Adipose tissue (tissue), 3 donors: ENCODE results near the gene CSTA. TPM values are rescaled to one million over a fixed set of nuclear protein-coding genes. Genes with fewer than 3 reads are reported as not detected.

ENCODE experiments used
- H3K27ac ChIP-seq: one replicate; pipeline ENCODE4 v1.5.1; 2013; ENCODE audit warnings: low read depth, low read length
- WGBS, 3 donors: extraction: QIAGEN DNeasy Blood & Tissue Kit; methylation state at CpG; one replicate each; pipeline ENCODE4 v1.1.7; 2013; 5-methylcytosine and 5-hydroxymethylcytosine counted together
- polyA plus RNA-seq, 3 donors: library from polyadenylated mRNA; stranded (reverse); fragments of 200-250 nt; gene quantifications; one replicate each; pipeline ENCODE4 v1.2.3, GENCODE V29; 2013
- donor health status: healthy with polysubstance abuse.
- donor health status: Bipolar disorder and iron deficiency.
- donor health status: healthy.

CSTA gene
- polyA plus RNA-seq: 10 to 100 TPM in 2 of 3 donors, 1 to 10 TPM in 1; 2.3 to 36.9 (median 23.6) TPM

- H3K27ac ChIP-seq: no peak within 1 kb of the TSS
- WGBS, 3 donors: 37 to 72% (median 38%) methylated on average over 6 of the region's 6 CpGs
Measured at GRCh38 chr3:122324871-122325323, at the start of gene CSTA. Gene CSTA (plus strand): TSS chr3:122325248. CDS start chr3:122325293, 45 bp downstream.

GRCh38 chr3:122281891-122282290 is 43.2 kb upstream of the CSTA start:
- no peak overlapping the region for H3K27ac ChIP-seq
- 71 to 78% (median 75%) methylated on average over 3 of the region's 3 CpGs for WGBS, 3 donors

- no peak overlapping the region for H3K27ac ChIP-seq
- 84 to 92% (median 89%) methylated on average over 22 of the region's 22 CpGs for WGBS, 3 donors
Measured at GRCh38 chr3:122283796-122284445, 41.1 kb upstream of the CSTA start.

- H3K27ac ChIP-seq: no peak overlapping the region
- WGBS, 3 donors: 92 to 94% (median 93%) methylated on average over 20 of the region's 20 CpGs
Measured at GRCh38 chr3:122284486-122284885, 40.6 kb upstream of the CSTA start.

- no peak overlapping the region for H3K27ac ChIP-seq
- WGBS, 3 donors: 16 to 42% (median 42%) methylated on average over 6 of the region's 6 CpGs
Measured at GRCh38 chr3:122294359-122294758, 30.7 kb upstream of the CSTA start.

- no peak overlapping the region for H3K27ac ChIP-seq
- WGBS, 3 donors: 26 to 70% (median 32%) methylated on average over 5 of the region's 5 CpGs
Measured at GRCh38 chr3:122295266-122296062, 29.6 kb upstream of the CSTA start.

GRCh38 chr3:122298239-122298638 is 26.8 kb upstream of the CSTA start:
- 54 to 71% (median 56%) methylated on average over 2 of the region's 2 CpGs for WGBS, 3 donors
- no peak overlapping the region for H3K27ac ChIP-seq

GRCh38 chr3:122299215-122299614 is 25.8 kb upstream of the CSTA start:
- H3K27ac ChIP-seq: no peak overlapping the region

GRCh38 chr3:122299872-122300460 is 25.1 kb upstream of the CSTA start:
- WGBS, 3 donors: 86 to 88% (median 86%) methylated on average over 12 of the region's 12 CpGs
- no peak overlapping the region for H3K27ac ChIP-seq

- H3K27ac ChIP-seq: no peak overlapping the region
Measured at GRCh38 chr3:122301063-122301462, 24.0 kb upstream of the CSTA start.

- no peak overlapping the region for H3K27ac ChIP-seq
- WGBS, 3 donors: 20 to 45% (median 34%) methylated on average over 3 of the region's 3 CpGs
Measured at GRCh38 chr3:122305818-122306621, 19.0 kb upstream of the CSTA start.

- no peak overlapping the region for H3K27ac ChIP-seq
- 51 to 54% (median 51%) methylated on average over 2 of the region's 2 CpGs for WGBS, 3 donors
Measured at GRCh38 chr3:122306622-122306953, 18.5 kb upstream of the CSTA start.

- H3K27ac ChIP-seq: no peak overlapping the region
- WGBS, 3 donors: 75 to 79% (median 77%) methylated on average over 4 of the region's 4 CpGs
Measured at GRCh38 chr3:122307094-122307687, 17.9 kb upstream of the CSTA start.

GRCh38 chr3:122307976-122308375 is 17.1 kb upstream of the CSTA start:
- no peak overlapping the region for H3K27ac ChIP-seq

- no peak overlapping the region for H3K27ac ChIP-seq
- 6 to 21% (median 9%) methylated on average over 1 of the region's 1 CpG for WGBS, 3 donors
Measured at GRCh38 chr3:122310361-122310760, 14.7 kb upstream of the CSTA start.

GRCh38 chr3:122312826-122313225 is 12.2 kb upstream of the CSTA start:
- H3K27ac ChIP-seq: no peak overlapping the region

GRCh38 chr3:122313281-122313680 is 11.8 kb upstream of the CSTA start:
- 37 to 87% (median 58%) methylated on average over 3 of the region's 3 CpGs for WGBS, 3 donors
- H3K27ac ChIP-seq: no peak overlapping the region

GRCh38 chr3:122314228-122314876 is 10.7 kb upstream of the CSTA start:
- WGBS, 3 donors: 78 to 94% (median 85%) methylated on average over 2 of the region's 2 CpGs
- no peak overlapping the region for H3K27ac ChIP-seq
